Endometrial microvascular endothelial cells (primary cell): ENCODE results near the gene PALLD. TPM values are rescaled to one million over a fixed set of nuclear protein-coding genes. Genes with fewer than 3 reads are reported as not detected.

Experiments used
- in situ Hi-C: cut with HindIII; loops from 2 replicates; pipeline ENCODE4 v1.10.0; 2017; ENCODE audit warnings: low sequenced_read_pairs, low pct_unique_long_range_greater_than_20kb; ENCODE audit errors: inconsistent ontology term
- total RNA-seq: library from RNA; depleted of rRNA; stranded (reverse); fragments of >200 nt; gene quantifications from one replicate; pipeline ENCODE4 v1.2.3, GENCODE V29; 2015; ENCODE audit errors: inconsistent ontology term

The PALLD gene
- total RNA-seq, 1 donor from 2014 or later, result 82.9 TPM

GRCh38 chr4:168806247-168806646 lies 309.4 kb downstream of the PALLD start:
- in situ Hi-C loops, result loop anchor here (25.0 kb wide), 1 partner anchor 106 kb away; no protein-coding TSS in a partner anchor

GRCh38 chr4:168811207-168811606 lies 314.4 kb downstream of the PALLD start:
- in situ Hi-C loops, result loop anchor here (25.0 kb wide), 1 partner anchor 101 kb away; no protein-coding TSS in a partner anchor

- in situ Hi-C loops, result loop anchor here (25.0 kb wide), 1 partner anchor 100 kb away; no protein-coding TSS in a partner anchor
These were observed 315.2 kb downstream of the PALLD start for GRCh38 chr4:168811786-168812651.

DNA sequence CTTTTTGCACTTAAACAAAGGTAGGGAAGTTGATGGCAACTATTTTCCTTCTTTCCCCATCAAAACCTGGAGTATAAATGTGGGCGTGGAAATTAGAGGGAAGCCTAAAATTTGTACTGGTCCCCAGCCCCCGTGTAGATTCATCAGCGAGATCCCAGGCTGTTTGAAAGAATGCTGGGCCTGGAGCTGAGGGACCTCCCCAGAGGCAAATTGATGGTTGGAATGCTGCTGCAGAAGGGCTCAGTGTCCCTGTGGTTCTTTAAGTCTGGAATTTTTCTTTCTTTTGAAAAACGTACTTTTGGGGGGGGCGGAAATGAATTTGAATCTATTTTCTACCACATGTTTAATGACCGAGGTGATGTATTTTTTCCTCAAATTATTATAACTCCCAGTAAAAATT lies 316.0 kb downstream of the PALLD start:
- in situ Hi-C loops, result loop anchor here (25.0 kb wide), 1 partner anchor 99 kb away; no protein-coding TSS in a partner anchor

DNA sequence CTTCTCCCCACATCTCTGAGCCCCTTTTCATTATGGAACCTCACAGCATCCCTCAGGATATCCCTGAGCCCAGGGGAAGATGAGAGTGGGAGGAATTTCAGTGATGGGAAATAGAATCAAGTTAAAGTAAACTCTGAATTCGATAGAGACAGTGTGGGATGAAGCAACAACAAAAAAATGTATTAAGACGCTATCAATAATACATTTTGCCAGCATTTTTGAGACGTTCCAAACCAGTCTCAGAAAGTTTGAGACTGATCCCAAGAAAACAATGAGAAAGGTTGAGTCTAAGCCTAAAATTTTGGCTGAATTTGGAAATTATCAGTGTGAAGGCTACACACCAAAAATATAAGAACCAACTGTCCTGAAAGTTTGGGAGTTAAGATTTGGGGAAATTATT lies 317.0 kb downstream of the PALLD start:
- in situ Hi-C loops, result loop anchor here (25.0 kb wide), 1 partner anchor 98 kb away; no protein-coding TSS in a partner anchor

DNA sequence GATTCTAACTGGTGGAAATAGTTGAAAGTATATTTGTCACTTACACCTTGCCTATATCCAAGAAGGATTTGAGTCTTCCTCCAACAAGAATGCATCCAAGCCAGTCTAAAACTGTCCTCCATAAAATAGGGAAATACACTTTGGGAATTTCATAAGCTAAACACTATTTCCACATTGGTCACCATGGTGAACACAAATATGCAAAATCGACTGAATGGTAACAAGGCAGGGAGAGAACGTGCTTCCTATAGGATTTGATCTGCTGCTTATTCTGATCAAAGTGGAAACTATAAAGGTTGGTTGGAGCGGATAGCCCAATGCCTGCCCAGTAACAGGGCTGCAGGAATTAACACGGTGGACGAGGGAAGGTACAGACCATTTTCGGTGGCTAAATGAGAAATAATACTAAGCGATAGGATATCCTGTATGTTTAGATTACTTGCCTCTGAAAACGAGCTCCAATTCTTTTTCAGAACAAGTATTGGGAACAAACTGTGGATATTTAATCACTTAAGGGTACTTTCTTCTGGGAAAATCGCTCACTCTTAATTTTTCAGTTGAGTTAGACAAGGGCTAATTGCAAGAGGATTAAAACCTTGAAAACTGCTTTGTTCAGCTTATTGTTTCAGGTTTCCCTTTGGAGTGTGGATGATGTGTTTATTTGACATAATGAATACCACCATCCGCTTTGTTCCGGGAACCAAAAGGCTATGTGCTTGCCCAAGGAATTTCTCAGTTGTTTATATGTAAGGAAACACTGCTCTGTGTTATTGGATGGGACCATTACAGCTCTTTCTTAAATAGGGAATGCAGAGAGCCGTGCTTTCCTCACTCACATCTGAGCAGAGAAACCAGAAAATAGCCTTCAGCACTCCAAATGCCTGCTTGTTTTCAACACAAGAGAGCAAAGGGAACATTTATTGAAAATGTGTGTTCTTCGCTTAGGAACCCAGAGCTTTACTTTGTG lies 318.8 kb downstream of the PALLD start:
- in situ Hi-C loops, result loop anchor here (25.0 kb wide), 1 partner anchor 97 kb away; no protein-coding TSS in a partner anchor

GRCh38 chr4:168817370-168817769 lies 320.5 kb downstream of the PALLD start:
- in situ Hi-C loops, result loop anchor here (25.0 kb wide), 1 partner anchor 95 kb away; no protein-coding TSS in a partner anchor

- in situ Hi-C loops, result loop anchor here (25.0 kb wide), 1 partner anchor 90 kb away; no protein-coding TSS in a partner anchor
These were observed 325.6 kb downstream of the PALLD start for GRCh38 chr4:168822481-168822880.

- in situ Hi-C loops, result no loop called here
These were observed 329.1 kb downstream of the PALLD start for GRCh38 chr4:168825975-168826374.

DNA sequence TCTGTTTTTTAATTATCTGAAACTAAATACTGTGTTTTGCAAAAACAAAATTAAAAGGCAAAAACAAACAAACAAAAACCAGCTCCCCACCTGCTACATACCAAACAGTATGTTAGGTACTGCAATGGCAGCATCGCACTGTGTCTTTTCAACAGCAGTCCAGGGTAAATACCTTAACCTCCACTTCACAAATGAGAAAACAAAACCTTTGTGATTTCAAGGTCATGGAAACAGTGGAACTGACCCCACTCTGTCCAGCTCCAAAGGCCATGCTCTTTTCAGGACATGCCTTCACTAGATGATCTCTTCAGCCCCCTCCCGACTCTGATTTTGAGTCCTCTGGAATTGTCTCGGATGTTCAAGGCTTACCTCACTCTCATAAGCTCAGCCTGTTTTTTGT lies 329.8 kb downstream of the PALLD start:
- in situ Hi-C loops, result no loop called here

- in situ Hi-C loops, result no loop called here
These were observed 334.1 kb downstream of the PALLD start for GRCh38 chr4:168830777-168831512.

- in situ Hi-C loops, result no loop called here
These were observed 334.7 kb downstream of the PALLD start for GRCh38 chr4:168831585-168831918.

DNA sequence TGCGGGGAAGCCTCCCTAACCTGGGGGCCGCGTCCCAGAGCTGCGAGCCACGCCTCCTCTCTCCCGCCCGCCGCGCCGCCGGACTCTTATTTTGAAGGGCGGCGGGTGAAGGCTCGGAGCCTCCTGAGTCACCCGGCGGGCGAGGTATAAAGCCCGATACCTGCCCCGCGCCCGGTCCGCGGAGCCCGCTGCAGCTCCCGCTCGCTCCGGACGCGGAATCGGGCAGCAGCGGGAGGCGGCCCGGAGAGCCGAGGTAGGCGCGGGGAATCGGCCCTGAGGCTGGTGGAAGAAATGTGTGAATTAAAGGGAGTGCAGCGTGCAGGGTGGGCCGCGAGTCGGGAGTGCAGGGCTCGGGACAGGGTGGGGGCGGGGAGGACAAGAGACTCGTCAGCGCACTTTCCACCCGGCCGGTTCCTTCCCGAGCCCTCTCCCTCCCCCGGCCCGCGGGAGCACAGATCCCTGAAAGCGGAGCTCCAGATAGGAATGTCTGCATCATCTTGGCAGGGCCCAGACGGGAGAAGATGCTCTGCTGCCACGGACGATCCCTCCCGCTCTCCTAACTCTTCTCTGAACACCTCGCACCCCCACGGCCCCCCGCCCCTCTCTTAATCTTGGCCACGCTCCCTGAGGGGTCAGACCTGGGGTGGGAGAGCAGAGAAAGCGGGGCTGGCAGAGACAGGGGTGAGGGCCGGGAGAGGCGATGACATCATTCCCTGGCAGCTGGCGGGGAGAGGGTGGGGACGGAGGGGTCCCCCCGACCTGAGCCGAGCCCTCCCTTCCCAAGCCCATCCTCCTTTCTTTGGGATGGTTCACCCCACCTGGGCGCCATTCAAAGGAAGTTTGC lies 335.3 kb downstream of the PALLD start:
- in situ Hi-C loops, result no loop called here

DNA sequence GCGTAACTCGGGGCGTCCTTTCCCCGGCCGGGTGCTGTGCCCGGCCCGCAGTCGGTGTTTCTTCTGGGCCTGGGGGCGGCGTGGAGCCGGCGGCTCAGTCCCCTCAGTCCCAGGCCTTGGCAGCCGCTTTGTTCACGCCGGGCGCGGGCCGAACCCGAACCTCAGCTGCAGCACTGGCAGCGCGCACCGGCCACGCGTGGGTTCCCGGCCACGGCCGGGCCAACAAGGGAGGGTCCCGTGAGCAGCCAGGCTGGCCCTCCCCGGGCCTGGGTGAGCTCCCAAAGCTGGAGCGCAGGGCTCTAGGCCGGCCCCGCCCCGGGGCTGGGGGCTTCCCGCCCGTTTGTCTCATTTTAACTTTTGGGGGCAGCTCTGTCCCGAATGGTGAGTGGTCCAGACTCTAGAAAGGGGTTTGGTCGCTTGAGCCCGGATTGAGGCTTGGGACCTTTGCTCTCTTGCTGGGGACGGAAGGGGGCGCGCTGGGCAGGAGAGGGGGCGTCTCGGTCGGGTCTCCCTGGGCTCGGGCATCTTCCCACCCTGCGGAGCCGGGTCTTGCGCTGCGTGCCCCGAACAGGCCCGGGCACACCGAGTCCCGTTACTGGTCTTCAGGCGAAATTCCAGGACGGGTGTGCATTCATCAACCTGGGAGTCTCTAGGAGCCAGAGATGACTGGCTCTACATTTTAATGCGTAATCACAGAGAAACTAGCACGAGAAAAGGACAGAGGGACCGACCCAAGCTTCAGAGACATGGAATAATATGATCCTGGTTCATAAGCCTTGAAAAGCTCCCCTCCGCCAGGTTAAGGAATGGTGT lies 336.1 kb downstream of the PALLD start:
- in situ Hi-C loops, result no loop called here

- in situ Hi-C loops, result no loop called here
These were observed 337.0 kb downstream of the PALLD start for GRCh38 chr4:168833881-168834280.

- in situ Hi-C loops, result no loop called here
These were observed 339.1 kb downstream of the PALLD start for GRCh38 chr4:168835880-168836454.

- in situ Hi-C loops, result no loop called here
These were observed 339.6 kb downstream of the PALLD start for GRCh38 chr4:168836490-168836889.
